Stimulated activated CD4-positive, alpha-beta T cell treated with anti-CD3 and anti-CD28 coated beads, Interleukin-2, amount 100 ng/mL, for 48 hours (primary cell): Measurements from ENCODE around the gene TRAM2.

Experiments
- DNase-seq, 2 donors: peaks; one replicate each; pipeline ENCODE4 v3.0.0-alpha.2; 2020

The TRAM2 gene

DNA sequence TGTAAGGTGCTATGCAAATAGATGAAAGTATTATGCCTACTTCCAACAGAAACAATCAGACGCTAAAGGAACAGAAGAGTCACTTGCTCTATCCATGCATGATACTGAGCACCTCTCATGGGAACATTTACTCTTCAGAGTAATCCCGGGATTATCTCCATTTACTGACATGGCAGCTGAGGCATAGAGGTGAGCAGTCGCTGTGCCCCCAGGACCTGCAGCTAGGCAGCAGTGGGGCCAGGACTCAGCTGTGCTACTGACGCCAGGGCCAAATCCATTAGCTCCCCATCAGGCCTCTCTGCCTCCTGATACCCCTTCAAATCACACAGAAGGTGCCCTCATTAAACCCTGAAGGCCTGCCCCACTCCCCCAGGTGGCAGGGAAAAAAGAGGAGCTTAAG lies 51.9 kb downstream of the TRAM2 start:
- no peak for DNase-seq

- no peak for DNase-seq
Measured at GRCh38 chr6:52523378-52524142, 53.3 kb downstream of the TRAM2 start.

DNA sequence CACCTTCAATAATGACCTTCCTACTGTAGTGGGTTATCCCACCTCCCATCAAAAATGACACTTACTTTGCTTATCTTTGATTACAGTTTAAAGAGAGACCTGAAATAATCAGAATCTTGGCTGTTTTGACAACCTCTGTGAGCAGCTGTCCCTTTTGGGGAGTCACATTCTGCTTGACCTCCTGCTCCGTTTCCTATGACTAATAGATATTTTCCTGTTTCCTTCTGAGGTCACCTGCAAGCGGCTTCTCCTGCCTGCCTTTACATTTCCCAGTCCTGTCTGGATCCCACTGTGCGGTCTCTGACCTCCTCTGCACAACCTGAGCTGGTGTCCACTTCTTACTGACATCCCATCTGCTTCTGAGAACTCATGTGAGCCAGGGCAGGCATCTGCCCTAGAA lies 54.2 kb downstream of the TRAM2 start:
- DNase-seq = no peak

DNA sequence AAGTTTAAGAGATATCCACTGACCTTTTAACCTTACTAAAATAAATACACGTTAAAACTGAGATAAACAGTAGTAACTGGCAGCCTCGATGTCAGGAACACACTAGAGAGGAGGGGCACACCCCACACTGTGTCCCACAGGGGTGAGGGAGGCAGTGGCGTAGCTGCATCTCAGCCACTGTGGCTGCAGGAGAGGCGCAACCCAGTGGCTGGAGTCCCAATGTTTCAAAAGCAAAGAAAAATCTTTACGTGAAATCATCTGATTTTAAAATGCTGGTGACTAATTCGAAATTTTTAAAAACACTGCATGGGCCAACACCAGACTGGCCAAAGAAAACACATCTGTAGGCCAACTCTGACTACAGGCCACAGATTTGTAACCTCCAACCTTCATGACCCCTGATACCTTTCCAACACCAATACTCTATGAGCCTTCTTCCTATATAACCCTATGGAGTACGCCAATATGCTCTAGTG lies 54.7 kb downstream of the TRAM2 start:
- no peak for DNase-seq

DNA sequence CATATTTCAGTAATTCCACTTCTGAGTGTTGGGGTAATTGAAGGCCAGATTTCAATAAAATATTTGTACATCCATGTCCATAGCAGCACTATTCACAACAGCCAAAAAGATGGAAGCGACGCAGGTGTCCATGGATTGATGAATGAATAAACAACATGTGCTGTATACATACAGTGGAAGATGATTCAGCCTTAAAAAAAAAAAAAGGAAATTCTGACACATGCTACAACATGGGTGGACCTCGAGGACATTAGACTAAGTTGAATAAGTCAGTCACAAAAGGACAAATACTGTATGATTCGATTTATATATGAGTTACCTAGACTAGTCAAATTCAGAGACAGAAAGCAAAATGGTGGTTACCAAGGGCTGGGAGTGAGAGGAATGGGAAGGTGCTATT lies 57.2 kb downstream of the TRAM2 start:
- no peak for DNase-seq

GRCh38 chr6:52518279-52518945 lies 58.4 kb downstream of the TRAM2 start:
- no peak for DNase-seq

- peak; percentile 21 to 30 for DNase-seq
Measured at GRCh38 chr6:52517502-52518278, 59.2 kb downstream of the TRAM2 start.

DNA sequence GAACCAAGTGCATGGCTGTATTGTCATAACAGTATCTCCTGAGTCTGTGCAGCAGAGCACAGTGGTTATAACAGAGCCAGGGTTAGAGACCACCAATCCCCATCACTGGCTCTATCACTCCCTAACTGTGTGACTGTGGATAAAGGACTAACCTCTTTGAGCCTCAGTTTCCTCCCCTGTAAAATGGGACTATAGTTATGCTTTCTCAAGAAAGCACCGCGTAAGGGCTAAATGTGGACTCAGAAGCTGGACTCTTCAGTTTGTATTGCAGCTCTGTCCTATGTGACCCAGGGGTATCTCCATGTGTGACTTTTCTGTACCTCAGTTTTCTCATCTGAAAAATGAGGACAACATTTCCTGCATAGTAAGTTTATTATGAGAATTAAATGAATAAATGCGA lies 59.9 kb downstream of the TRAM2 start:
- DNase-seq = no peak

GRCh38 chr6:52516269-52516668 lies 60.6 kb downstream of the TRAM2 start:
- DNase-seq = no peak

DNA sequence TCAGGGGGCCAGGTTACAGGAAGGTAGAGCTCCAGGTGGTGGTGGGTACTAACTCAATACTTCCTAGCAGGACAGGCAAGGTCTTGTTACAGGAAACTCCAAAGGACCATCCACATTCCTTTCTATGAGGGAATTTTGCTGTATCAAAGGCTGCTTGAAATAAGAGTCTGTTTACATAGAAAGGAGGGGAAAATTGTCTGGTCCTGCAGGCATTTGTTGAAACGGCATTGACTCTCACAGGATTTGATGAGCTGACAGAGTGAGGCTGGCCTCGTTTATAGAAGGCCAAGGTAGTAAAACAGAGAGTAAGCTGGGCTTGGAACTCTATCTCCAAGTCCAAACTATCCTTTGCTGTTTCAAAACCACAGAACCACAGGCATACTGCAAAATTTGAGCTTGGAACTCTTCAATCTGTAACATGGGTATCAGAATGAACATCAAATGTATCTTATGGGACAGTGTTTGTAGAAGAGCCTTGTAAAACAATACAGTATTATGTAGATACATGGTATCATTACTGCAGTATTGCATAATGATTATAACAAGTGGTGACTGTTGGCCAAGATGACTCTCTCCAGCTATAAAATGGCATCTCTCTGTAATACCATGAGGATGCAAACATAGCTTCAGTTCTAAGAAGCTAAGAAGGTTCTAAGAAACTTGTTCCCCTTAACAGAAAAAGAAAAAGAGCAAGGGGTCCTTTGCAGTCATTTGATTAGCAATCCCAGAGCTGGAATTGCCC lies 61.5 kb downstream of the TRAM2 start:
- DNase-seq = no peak

DNA sequence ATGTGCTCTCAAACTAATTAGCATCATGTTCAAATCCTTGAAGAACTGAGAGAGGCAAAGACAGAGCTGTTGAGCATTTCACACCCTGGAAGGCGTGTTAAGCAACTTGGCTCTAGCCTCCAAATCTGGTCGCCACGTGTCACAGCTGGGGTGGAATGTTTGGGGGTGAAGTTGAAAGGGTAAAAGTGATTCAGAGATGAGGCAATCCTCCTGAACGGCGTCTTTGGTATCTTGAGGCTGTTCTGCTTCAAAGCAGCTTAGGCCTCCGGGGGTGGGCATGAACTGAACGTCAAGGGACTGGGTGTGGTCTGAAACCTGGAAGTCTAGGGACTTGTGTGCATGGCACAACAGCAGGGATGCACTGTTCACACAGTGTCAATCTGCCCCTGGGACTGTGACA lies 62.3 kb downstream of the TRAM2 start:
- DNase-seq = no peak

DNA sequence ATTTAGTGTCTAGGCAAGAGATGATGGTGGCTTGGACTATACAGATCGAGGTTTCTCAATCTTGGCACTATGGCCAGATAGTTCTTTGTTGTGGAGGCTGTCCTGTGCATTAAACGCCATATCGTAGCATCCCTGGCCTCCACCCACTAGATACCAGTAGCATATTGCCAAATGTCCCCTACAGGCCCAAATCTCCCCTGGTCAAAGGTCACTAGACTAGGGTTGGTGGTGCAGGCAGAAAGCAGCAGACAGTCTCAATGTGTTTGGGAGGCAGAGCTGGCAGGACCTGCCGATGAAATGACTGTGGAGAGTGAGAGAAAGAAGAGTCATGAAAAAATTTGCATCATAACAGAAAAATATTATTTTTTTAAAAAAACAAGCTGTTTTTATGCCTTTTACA lies 63.0 kb downstream of the TRAM2 start:
- no peak for DNase-seq

DNA sequence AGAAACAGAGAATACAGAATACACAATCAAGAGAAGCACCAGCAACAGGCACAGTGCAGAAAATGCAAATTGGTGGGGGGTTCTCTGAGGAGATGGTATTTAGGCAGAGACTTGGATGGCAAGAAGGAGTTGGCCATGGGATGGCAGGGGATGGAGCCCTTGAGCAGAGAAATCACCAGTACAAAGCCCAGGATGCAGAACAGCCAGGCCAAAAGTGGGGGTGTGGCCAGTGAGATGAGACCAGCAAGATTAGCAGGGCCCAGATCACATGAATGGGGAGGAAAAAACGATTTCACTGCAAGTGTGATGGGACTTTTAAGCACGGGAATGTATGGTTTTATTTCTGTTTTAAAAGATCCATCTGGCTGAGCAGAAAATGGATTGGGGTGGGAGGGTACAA lies 63.4 kb downstream of the TRAM2 start:
- DNase-seq = no peak

DNA sequence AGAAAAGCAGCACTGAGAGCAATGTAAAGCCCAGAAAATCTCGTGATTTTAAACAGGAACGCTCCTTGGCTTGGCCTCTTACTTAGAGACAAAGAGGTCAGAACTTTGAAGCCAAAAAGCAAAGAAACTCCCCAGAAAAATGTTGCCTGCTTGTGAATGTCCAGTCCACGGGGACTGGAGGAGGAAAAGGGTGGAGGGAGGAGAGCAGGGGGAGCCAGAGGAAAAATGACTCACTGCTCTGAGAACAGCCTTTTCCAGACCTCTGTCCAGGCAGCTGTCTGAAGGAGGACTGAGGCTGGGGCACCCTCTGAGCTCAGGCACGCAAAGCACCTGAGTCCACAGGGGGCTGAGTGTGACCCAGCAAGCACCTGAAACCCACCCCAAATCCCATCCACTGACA lies 64.7 kb downstream of the TRAM2 start:
- DNase-seq = no peak

- no peak for DNase-seq
Measured at GRCh38 chr6:52511572-52512151, 65.2 kb downstream of the TRAM2 start.

DNA sequence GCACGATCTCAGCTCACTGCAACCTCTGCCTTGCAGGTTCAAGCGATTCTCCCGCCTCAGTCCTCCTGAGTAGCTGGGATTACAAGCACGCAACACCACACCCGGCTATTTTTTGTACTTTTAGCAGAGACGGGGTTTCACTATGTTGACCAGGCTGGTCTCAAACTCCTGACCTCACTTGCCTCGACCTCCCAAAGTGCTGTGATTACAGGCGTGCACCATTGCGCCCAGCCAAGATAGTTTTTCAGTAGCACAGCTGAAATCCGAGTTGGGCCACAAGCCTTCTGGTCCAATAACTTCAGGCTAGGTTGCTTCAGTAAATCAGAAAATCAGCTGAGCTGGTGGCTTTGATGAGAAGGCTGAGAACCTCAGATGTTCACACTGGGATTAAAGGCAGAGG lies 65.7 kb downstream of the TRAM2 start:
- DNase-seq = no peak

DNA sequence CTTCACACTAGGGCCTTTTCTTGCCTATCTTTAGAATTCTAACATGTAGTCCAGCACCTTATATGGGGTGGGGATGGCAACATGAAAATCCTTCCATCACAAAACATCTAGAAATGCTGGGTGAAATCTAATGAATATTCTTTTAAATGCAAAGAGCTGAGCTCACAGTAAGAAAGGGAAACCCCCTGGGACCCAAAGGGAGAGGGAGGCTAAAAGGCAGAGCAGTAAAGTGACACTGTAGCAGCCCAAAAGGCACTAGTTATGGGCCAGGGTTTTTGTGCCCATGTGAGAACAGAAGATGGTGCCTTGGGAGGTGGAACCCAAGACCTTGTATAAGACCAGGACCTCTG lies 66.7 kb downstream of the TRAM2 start:
- DNase-seq = no peak

GRCh38 chr6:52509281-52510212 lies 67.3 kb downstream of the TRAM2 start:
- DNase-seq = no peak

- DNase-seq = no peak
Measured at GRCh38 chr6:52508261-52508739, 68.6 kb downstream of the TRAM2 start.

- DNase-seq = no peak
Measured at GRCh38 chr6:52507557-52508260, 69.2 kb downstream of the TRAM2 start.

DNA sequence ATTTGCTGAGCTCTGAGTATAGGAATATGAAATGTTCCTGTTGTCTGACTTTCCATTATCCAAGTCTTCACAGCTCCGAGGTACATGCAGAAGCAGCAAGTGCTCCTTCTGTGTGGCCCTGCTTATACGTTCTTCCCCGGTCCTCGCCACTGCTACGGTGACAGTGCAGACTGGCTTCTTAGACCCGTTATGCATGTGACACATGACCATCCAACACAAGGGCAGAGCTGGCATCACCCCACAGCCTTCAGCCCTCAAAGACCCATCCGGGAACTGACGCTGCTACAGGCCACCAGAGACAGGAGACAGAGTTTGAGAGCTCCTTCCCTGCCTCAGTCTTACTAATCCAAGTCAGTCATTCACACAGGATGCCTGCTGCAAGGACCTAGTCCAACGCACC lies 70.4 kb downstream of the TRAM2 start:
- DNase-seq = no peak
